SH-SY5Y (cell line): ENCODE data around the gene DLGAP1.

Source experiments
- GATA2 ChIP-seq: IDR thresholded peaks from 2 replicates; pipeline ENCODE4 v1.6.1; 2011; ENCODE audit warnings: mild to moderate bottlenecking, low read depth, low read length
- GATA3 ChIP-seq: IDR thresholded peaks from 2 replicates; pipeline ENCODE4 v1.6.1; 2011; ENCODE audit warnings: low read depth, mild to moderate bottlenecking, low read length, moderate library complexity

The DLGAP1 gene

GRCh38 chr18:3878401-3878800 lies 576.7 kb downstream of the DLGAP1 start:
- TF ChIP-seq GATA2, result no peak
- no peak for TF ChIP-seq GATA3

DNA sequence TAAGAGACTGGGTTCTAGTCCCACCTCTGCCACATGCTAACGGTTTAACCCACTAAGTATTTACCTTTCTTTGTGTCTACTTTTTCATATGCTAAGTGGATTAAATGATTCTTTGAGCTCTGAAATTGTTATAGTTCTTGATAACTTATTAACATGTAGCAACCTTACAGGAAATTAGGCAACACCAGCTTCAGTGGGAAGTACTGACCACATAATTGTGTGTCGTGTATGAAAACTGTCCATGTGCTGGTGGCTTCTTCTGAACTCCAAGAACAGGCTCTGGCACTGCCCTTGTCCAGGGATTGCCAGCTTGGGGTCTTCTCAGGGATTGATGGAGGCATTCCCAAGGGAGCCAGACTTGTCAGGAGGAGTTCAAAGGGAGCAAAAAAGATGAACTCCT lies 577.4 kb downstream of the DLGAP1 start:
- TF ChIP-seq GATA3, result no peak
- TF ChIP-seq GATA2, result no peak

GRCh38 chr18:3875961-3876360 lies 579.1 kb downstream of the DLGAP1 start:
- TF ChIP-seq GATA2 (no peak), GATA3 (no peak)

GRCh38 chr18:3875376-3875775 lies 579.7 kb downstream of the DLGAP1 start:
- TF ChIP-seq GATA2 (no peak), GATA3 (no peak)

GRCh38 chr18:3874581-3874980 lies 580.5 kb downstream of the DLGAP1 start:
- TF ChIP-seq GATA3, result no peak
- TF ChIP-seq GATA2, result no peak

DNA sequence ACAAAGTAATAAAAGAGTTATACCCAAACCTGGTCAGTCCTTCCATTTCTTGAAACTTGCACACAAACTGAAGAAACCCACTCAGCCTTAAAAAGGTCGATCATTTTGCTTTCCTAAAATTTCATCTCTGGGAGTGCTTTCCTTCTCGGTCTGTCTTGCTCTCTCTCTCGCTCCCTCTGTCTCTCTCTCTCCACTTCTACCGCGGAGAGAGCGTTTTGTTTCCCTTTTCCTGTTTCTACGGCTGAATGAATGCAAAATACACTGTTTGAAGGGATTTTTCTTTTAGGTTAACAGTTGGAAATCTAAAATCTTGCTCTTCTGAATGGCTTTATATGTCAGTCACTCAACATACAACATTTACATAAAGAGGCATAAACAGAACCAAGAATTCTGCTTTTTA lies 581.0 kb downstream of the DLGAP1 start:
- no peak for TF ChIP-seq GATA2
- no peak for TF ChIP-seq GATA3

- no peak for TF ChIP-seq GATA2
- no peak for TF ChIP-seq GATA3
Measured at GRCh38 chr18:3873698-3874097, 581.4 kb downstream of the DLGAP1 start.

- no peak for TF ChIP-seq GATA2
- TF ChIP-seq GATA3, result no peak
Measured at GRCh38 chr18:3873211-3873610, 581.9 kb downstream of the DLGAP1 start.

- TF ChIP-seq GATA2, result no peak
- TF ChIP-seq GATA3, result no peak
Measured at GRCh38 chr18:3872641-3873040, 582.5 kb downstream of the DLGAP1 start.

GRCh38 chr18:3871687-3872086 lies 583.4 kb downstream of the DLGAP1 start:
- TF ChIP-seq GATA2, result no peak
- TF ChIP-seq GATA3, result no peak

- TF ChIP-seq GATA3 (no peak), GATA2 (no peak)
Measured at GRCh38 chr18:3870914-3871313, 584.2 kb downstream of the DLGAP1 start.

- TF ChIP-seq GATA3, result no peak
Measured at GRCh38 chr18:3869848-3870247, 585.3 kb downstream of the DLGAP1 start.

GRCh38 chr18:3867864-3868311 lies 587.2 kb downstream of the DLGAP1 start:
- TF ChIP-seq GATA3 (no peak), GATA2 (no peak)

- no peak for TF ChIP-seq GATA2
- TF ChIP-seq GATA3, result no peak
Measured at GRCh38 chr18:3867236-3867635, 587.9 kb downstream of the DLGAP1 start.

DNA sequence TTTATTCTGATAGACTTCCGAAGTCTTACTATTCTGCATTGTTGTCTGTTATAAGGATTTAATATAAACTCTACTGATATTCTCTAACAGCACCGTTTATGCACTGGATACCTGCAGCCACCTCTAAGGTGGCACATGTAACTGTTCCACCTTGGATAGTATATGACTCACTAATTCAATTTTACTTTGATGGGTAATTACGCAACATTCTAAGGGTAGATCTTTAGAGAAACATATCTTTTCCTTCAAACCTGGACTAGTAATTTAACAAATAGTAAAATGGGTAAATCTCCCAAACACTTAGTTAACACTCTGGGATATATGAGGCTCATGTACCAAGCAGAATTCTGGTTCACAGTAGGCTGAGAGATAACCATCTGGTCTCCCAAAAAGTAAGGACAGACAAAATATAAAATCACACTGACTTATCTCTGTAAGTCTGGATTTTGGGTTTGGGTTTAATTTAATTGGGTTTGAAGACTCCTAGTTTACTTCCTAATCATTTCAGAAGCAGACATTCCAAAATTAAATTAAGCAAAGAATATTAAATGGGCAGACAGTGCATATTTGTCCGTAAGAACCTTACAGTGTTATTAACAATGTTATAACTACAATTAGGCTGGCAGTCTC lies 590.3 kb downstream of the DLGAP1 start:
- TF ChIP-seq GATA2, result no peak

DNA sequence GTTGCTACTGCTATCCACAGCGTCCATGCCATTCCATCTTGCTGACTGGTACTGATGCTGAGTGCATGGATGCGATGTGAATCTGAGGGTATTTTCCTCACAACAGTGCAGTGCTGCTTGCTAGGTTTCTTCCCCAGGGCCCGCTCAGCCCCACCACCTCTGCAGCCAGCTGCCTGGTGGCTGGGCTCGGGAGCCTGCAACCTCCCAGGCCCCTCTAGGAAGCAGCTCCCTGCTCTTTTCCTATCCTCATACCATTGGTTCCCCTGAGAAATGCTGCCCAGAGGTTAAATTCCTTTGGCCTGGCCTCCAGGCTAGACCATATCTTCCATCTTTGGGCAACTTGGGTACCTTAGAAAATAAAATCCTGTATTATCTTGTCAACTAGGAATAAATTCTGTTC lies 591.5 kb downstream of the DLGAP1 start:
- TF ChIP-seq GATA2, result no peak
- TF ChIP-seq GATA3, result no peak
